H1 (cell line): ENCODE measurements around the gene CNOT6L. TPM values are rescaled to one million over a fixed set of nuclear protein-coding genes. Genes with fewer than 3 reads are reported as not detected.

Experiments
- CTCF ChIA-PET: fragments of 300-600 bp; sonication (Branson Sonifier 250); formaldehyde crosslinking; loops from one replicate; lab custom pipeline; 2021; ENCODE audit not compliant: partially characterized antibody; lab: Charles Lee
- POLR2A ChIA-PET: fragments of 300-600 bp; sonication (Branson Sonifier 250); formaldehyde crosslinking; loops from one replicate; lab custom pipeline; 2021; ENCODE audit warnings: inconsistent platforms; ENCODE audit not compliant: partially characterized antibody; lab: Charles Lee
- DNase-seq, 2 experiments: peaks; one replicate each; pipeline versions ENCODE4 v3.0.0 to v3.0.0-alpha.2; 2010 to 2022; ENCODE audit warnings: low spot score in 2 of 2, low read depth in 1 of 2, mixed read lengths in 1 of 2
- FAIRE-seq: peaks from 2 replicates; lab custom pipeline; 2011; peaks lifted over from hg19 to GRCh38; lab: Jason Lieb, UNC
- H2AFZ ChIP-seq: 2 replicates; pipeline ENCODE4 v1.8.1; 2012; ENCODE audit warnings: low read length, inconsistent platforms
- H2AK5ac ChIP-seq: 2 replicates; pipeline ENCODE4 v1.6.1; 2013; ENCODE audit warnings: low read depth, low read length
- H2BK120ac ChIP-seq: replicated peaks from 2 replicates; pipeline ENCODE3; 2013; ENCODE audit warnings: low read depth, low read length, inconsistent platforms
- H2BK12ac ChIP-seq: 2 replicates; pipeline ENCODE4 v1.6.1; 2013; ENCODE audit warnings: low read depth, low read length
- H2BK15ac ChIP-seq: 2 replicates; pipeline ENCODE4 v1.6.1; 2013; ENCODE audit warnings: low read length
- H2BK20ac ChIP-seq: 2 replicates; pipeline ENCODE4 v1.6.1; 2013; ENCODE audit warnings: low read length
- H2BK5ac ChIP-seq: 2 replicates; pipeline ENCODE4 v1.6.1; 2013; ENCODE audit warnings: low read depth, low read length
- H3K14ac ChIP-seq: 2 replicates; pipeline ENCODE4 v1.6.1; 2013; ENCODE audit warnings: inconsistent platforms; ENCODE audit not compliant: insufficient read length
- H3K18ac ChIP-seq: 2 replicates; pipeline ENCODE4 v1.6.1; 2013; ENCODE audit warnings: low read length; ENCODE audit errors: extremely low read depth
- H3K23ac ChIP-seq: 2 replicates; pipeline ENCODE4 v1.6.1; 2013; ENCODE audit warnings: inconsistent platforms; ENCODE audit not compliant: insufficient read length
- H3K23me2 ChIP-seq: 2 replicates; pipeline ENCODE4 v1.6.1; 2013; ENCODE audit warnings: low read depth, low read length
- H3K27ac ChIP-seq: 2 replicates; pipeline ENCODE4 v1.6.1; 2011; ENCODE audit warnings: low read depth, low read length, inconsistent platforms
- H3K27me3 ChIP-seq, 4 experiments: replicated peaks in 1 of 4; 1 replicate in 1 of 4; 2 replicates in 3 of 4; pipeline versions ENCODE4 v1.6.1 to v1.8.1; 2011 to 2013; ENCODE audit warnings: low read length in 3 of 4, mild to moderate bottlenecking in 3 of 4, inconsistent platforms in 2 of 4, mixed read lengths in 2 of 4, moderate library complexity in 1 of 4; ENCODE audit not compliant: control insufficient read depth in 3 of 4, insufficient read depth in 3 of 4; ENCODE audit errors: extremely low read depth in 1 of 4
- H3K36me3 ChIP-seq, 4 experiments: 2 replicates each; pipeline versions ENCODE4 v1.6.1 to v1.8.1; 2011 to 2013; ENCODE audit warnings: mild to moderate bottlenecking in 4 of 4, low read length in 3 of 4, moderate library complexity in 2 of 4, control low read depth in 1 of 4, inconsistent platforms in 1 of 4; ENCODE audit not compliant: insufficient read depth in 4 of 4, control insufficient read depth in 2 of 4
- H3K4ac ChIP-seq: replicated peaks from 2 replicates; pipeline ENCODE3; 2013; ENCODE audit warnings: low read length, low read depth, mixed read lengths, inconsistent platforms; ENCODE audit not compliant: insufficient read length
- H3K4me1 ChIP-seq, 4 experiments: replicated peaks in 1 of 4; 1 replicate in 1 of 4; 2 replicates in 3 of 4; pipeline versions ENCODE4 v1.6.1 to v1.8.1; 2011 to 2013; ENCODE audit warnings: low read length in 3 of 4, inconsistent platforms in 2 of 4, mixed read lengths in 1 of 4; ENCODE audit not compliant: insufficient read depth in 4 of 4, control insufficient read depth in 3 of 4
- H3K4me2 ChIP-seq, 2 experiments: 2 replicates each; pipeline versions ENCODE4 v1.6.1 to v1.8.1; 2011 to 2013; ENCODE audit warnings: low read depth in 2 of 2, low read length in 2 of 2, control low read depth in 1 of 2, inconsistent platforms in 1 of 2, mild to moderate bottlenecking in 1 of 2; ENCODE audit not compliant: insufficient read depth in 1 of 2
- H3K4me3 ChIP-seq, 4 experiments: fragments of 200-600, 300-600 bp in 1 of 4; sonication (generic), shearing (Covaris generic), sonication (Bioruptor Twin) in 1 of 4; 2 replicates each; pipeline versions ENCODE4 v1.5.1 to v1.8.1; 2011 to 2016; ENCODE audit warnings: low read length in 4 of 4, low read depth in 3 of 4, control low read depth in 2 of 4, inconsistent platforms in 2 of 4, mild to moderate bottlenecking in 2 of 4, mixed read lengths in 1 of 4, moderate library complexity in 1 of 4; ENCODE audit not compliant: insufficient read depth in 2 of 4; ENCODE audit errors: extremely low read depth in 1 of 4
- H3K56ac ChIP-seq: replicated peaks from 2 replicates; pipeline ENCODE3; 2013; ENCODE audit warnings: low read depth, mild to moderate bottlenecking, mixed read lengths, low read length, inconsistent platforms; ENCODE audit not compliant: insufficient read length
- H3K79me1 ChIP-seq: 2 replicates; pipeline ENCODE4 v1.6.1; 2013; ENCODE audit warnings: low read depth, low read length, control low read depth
- H3K79me2 ChIP-seq, 2 experiments: 2 replicates each; pipeline versions ENCODE4 v1.6.1 to v1.8.1; 2012 to 2013; ENCODE audit warnings: low read length in 2 of 2, mild to moderate bottlenecking in 2 of 2, inconsistent platforms in 1 of 2; ENCODE audit not compliant: insufficient read depth in 2 of 2, control insufficient read depth in 1 of 2
- H3K9ac ChIP-seq, 4 experiments: replicated peaks in 1 of 4; 1 replicate in 1 of 4; 2 replicates in 3 of 4; pipeline versions ENCODE4 v1.6.1 to v1.8.1; 2011 to 2013; ENCODE audit warnings: low read depth in 3 of 4, low read length in 3 of 4, control low read depth in 2 of 4, mild to moderate bottlenecking in 2 of 4, moderate library complexity in 2 of 4, inconsistent platforms in 1 of 4; ENCODE audit errors: extremely low read depth in 1 of 4
- H3K9me3 ChIP-seq, 2 experiments: 2 replicates each; pipeline versions ENCODE4 v1.6.1 to v1.8.1; 2012 to 2013; ENCODE audit warnings: mild to moderate bottlenecking in 2 of 2, moderate library complexity in 2 of 2, control low read depth in 1 of 2, inconsistent platforms in 1 of 2, low read depth in 1 of 2, low read length in 1 of 2, mixed read lengths in 1 of 2; ENCODE audit not compliant: insufficient read depth in 2 of 2
- H4K20me1 ChIP-seq, 2 experiments: replicated peaks in 1 of 2; 2 replicates each; pipeline versions ENCODE3 to v1.8.1; 2011 to 2013; ENCODE audit warnings: inconsistent platforms in 2 of 2, low read length in 2 of 2, mild to moderate bottlenecking in 1 of 2; ENCODE audit not compliant: insufficient read depth in 2 of 2, control insufficient read depth in 1 of 2
- H4K5ac ChIP-seq: 2 replicates; pipeline ENCODE4 v1.6.1; 2013; ENCODE audit warnings: low read length, low read depth, mixed read lengths, inconsistent platforms; ENCODE audit not compliant: insufficient read length
- H4K8ac ChIP-seq: 2 replicates; pipeline ENCODE4 v1.8.0; 2013; ENCODE audit warnings: mild to moderate bottlenecking, moderate library complexity, low read length, inconsistent platforms; ENCODE audit not compliant: insufficient read depth; ENCODE audit errors: extremely low read depth
- H4K91ac ChIP-seq: replicated peaks from 2 replicates; pipeline ENCODE3; 2013; ENCODE audit warnings: low read length, mixed read lengths, inconsistent platforms; ENCODE audit not compliant: insufficient read length
- ASH2L ChIP-seq: fragments of 200-600, 300-600 bp; sonication (generic); IDR thresholded peaks from one replicate; pipeline ENCODE4 v1.7.1; 2017; ENCODE audit warnings: low read length
- BACH1 ChIP-seq: IDR thresholded peaks from 2 replicates; pipeline ENCODE4 v1.6.1; 2012; ENCODE audit warnings: low read length, improper control_type of control experiment
- BCL11A ChIP-seq, 2 experiments: IDR thresholded peaks; one replicate each; pipeline ENCODE4 v1.6.1; 2011; ENCODE audit warnings: low read depth in 2 of 2, low read length in 2 of 2, mild to moderate bottlenecking in 2 of 2
- NANOG ChIP-seq: IDR thresholded peaks from 2 replicates; pipeline ENCODE4 v1.6.1; 2011; ENCODE audit warnings: low read length, low read depth, mild to moderate bottlenecking, inconsistent platforms; ENCODE audit not compliant: insufficient read depth, poor library complexity, severe bottlenecking
- PHF8 ChIP-seq: fragments of 200-600 bp; sonication (generic); conservative IDR thresholded peaks from 2 replicates; pipeline ENCODE4 v1.7.1; 2012; ENCODE audit warnings: low read depth, mild to moderate bottlenecking, inconsistent platforms, low read length, moderate library complexity
- WGBS, 2 experiments: shearing (Covaris generic) in 1 of 2; methylation state at CpG; one replicate each; pipeline versions ENCODE4 v1.1.6 to v1.1.7; 2013 to 2015; ENCODE audit warnings: low lambda C conversion rate in 2 of 2, mixed read lengths in 2 of 2, inconsistent platforms in 1 of 2, low coverage in 1 of 2, missing lambda C conversion rate in 1 of 2; ENCODE audit not compliant: insufficient replicate concordance in 2 of 2, insufficient coverage in 1 of 2, insufficient read length in 1 of 2; ENCODE audit errors: extremely low coverage in 1 of 2, missing lambda C conversion rate in 1 of 2; 5-methylcytosine and 5-hydroxymethylcytosine counted together
- polyA plus RNA-seq, 7 experiments: library from polyadenylated mRNA; depleted of rRNA in 3 of 7; stranded (reverse) in 5 of 7; unstranded in 2 of 7; fragments of >200 nt in 5 of 7; fragments of 200-250 nt in 2 of 7; gene quantifications; 1 replicate in 5 of 7; 2 replicates in 1 of 7; 4 replicates in 1 of 7; pipeline versions ENCODE4 v1.2.1 to v1.2.3, GENCODE V29; 2011 to 2013; ENCODE audit warnings: missing spikeins in 2 of 7, mixed read lengths in 2 of 7
- total RNA-seq: library from RNA; stranded (reverse); fragmentation: NEBNext Ultra II Directional; extraction: Animal tissue kit (Norgen Biotek cat#: 25700); gene quantifications from 2 replicates; pipeline ENCODE4 v1.2.1, GENCODE V29; 2021

CNOT6L gene
- total and polyA plus RNA-seq, 2 of the 8 experiments (the other 6 are each of a cell fraction or from before 2014, with no cell fraction given), result 2.0 to 22.4 TPM

GRCh38 chr4:77854431-77855111 is 35.4 kb upstream of the CNOT6L start:
- Histone ChIP-seq H3K79me1 (no peaks in the 10 kb centered on the region), H2BK12ac (no peak overlapping the region), H3K23ac (no peak overlapping the region), H2AFZ (no peak overlapping the region), H2BK15ac (no peak overlapping the region), H3K56ac (no peak overlapping the region), H3K27ac (no peak overlapping the region), H3K79me2 (no peaks in the 10 kb centered on the region), H2BK5ac (no peak overlapping the region), H3K36me3 (no peaks in the 10 kb centered on the region), H2AK5ac (no peak overlapping the region), H3K23me2 (no peaks in the 10 kb centered on the region; the same call in 1 of the 2 replicates), H4K20me1 (no peaks in the 10 kb centered on the region), H2BK120ac (no peak overlapping the region), H4K8ac (no peak overlapping the region), H2BK20ac (no peak overlapping the region), H3K4me1 (no peaks in the 10 kb centered on the region), H3K4ac (no peak overlapping the region), H3K9me3 (no peaks in the 10 kb centered on the region), H3K27me3 (no peaks in the 10 kb centered on the region), H3K4me3 (no peak overlapping the region), H4K91ac (no peak overlapping the region), H3K14ac (no peak overlapping the region), H3K18ac (no peak overlapping the region), H4K5ac (no peak overlapping the region), H3K9ac (no peak overlapping the region; a peak in 1 of 7 replicates), H3K4me2 (no peak overlapping the region)
- ChIA-PET CTCF (no interaction called here), POLR2A (interaction anchor here (7.0 kb wide), 1 partner anchor 8 kb away, joined by 41 read pairs; the partner anchor contains the start of gene MRPL1)
- TF ChIP-seq BACH1, result no peak
- TF ChIP-seq PHF8, result no peak
- no peak for TF ChIP-seq NANOG
- TF ChIP-seq BCL11A (IDR thresholded peaks at IDR 0.05; ENCODE audit: low read depth in 2 of 2, low read length in 2 of 2), result no peak
- no peak for TF ChIP-seq ASH2L
- no peak for FAIRE-seq
- 86% methylated on average over 7 of the region's 7 CpGs; no CpG with 5 or more reads in 1 of the 2 experiments for WGBS, 2 experiments
- no peak for DNase-seq
